A172 (cell line): Measurements from ENCODE around the gene NR2F6. TPM values are rescaled to one million over a fixed set of nuclear protein-coding genes. Genes with fewer than 3 reads are reported as not detected.
A peak's percentile ranks its signal among the peaks of the same experiment; 100 is the strongest.

Source experiments
- DNase-seq: peaks from one replicate; pipeline ENCODE4 v3.0.0-alpha.2; 2015; ENCODE audit warnings: low spot score
- total RNA-seq: library from RNA; depleted of rRNA; stranded (reverse); fragments of >200 nt; shearing (Covaris generic); gene quantifications from 2 replicates; pipeline ENCODE4 v1.2.3, GENCODE V29; 2014

The NR2F6 gene
- total RNA-seq, 1 experiment from 2014 or later, result 54.5 TPM

DNA sequence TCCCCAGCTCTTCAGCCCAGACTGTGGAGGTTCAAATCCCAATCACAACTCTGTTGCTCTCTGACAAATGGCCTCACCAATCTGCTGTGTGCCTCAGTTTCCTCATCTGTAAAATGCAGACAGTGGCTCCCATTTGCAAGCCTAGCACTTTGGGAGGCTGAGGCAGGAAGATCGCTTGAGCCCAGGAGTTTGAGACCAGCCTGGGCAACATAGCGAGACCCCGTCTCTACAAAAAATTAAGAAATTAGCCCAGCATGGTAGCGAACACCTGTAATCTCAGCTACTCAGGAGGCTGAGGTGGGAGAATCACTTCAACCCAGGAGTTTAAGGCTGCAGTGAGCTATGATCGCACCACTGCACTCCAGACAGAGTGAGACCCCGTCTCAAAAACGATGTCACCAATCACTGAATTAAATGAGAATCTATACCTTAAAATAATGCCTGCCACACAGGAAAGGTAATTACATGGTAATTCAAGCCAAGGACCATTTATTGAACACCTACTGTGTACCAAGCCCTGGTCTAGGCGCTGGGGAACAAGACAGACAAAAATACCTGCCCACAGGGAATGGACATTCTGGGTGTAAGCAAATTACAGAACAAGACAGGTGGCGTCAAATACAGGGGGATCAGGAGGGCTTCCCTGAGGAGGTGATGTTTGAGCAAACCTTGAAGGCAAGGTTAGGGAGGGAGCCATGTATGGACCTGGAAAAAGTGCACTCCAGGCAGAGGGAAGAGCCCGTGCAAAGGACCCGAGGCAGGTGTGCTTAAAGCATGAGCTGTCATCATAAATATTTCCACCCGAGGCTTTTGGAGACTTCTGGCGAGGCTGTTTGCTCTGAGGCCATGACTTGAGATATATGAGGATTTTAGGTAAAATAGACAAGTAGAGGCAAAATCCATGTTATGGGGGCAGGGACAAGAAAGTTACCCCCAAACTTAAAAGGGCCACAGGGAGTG, 7.7 kb downstream of the NR2F6 start:
- no peak for DNase-seq

DNA sequence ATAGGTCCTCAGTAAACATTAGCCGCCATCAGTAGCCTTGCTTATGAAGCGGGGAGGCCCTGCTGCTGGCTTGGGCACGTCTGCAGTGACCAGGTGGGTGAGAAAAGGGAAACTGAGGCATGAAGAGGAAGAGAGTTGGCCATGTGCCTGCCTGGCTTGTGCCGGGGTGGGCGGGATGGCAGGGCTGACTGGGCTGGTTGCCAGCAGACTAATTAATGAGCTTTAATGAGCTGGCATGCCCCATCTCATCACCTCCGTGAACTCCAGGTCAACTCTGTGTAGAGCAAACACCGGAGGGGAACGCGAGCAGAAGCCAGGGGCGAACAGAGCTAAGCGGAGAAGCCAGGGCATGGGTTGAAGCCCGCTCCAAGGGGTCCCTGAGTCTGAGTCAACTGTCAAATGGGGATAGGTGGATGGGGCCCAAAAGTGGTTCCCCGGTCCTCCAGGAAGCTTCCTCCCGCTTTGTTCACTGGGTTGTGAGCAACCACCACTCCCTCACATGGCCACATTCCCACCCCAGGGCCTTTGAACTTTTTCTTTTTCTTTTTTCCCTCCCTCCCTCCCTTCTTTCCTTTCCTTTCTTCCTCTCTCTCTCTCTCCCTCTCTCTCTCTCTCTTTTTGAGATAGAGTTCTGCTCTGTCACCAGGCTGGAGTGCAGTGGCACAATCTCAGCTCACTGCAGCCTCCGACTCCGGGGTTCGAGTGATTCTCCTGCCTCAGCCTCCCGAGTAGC, 8.7 kb downstream of the NR2F6 start:
- DNase-seq, result no peak

DNA sequence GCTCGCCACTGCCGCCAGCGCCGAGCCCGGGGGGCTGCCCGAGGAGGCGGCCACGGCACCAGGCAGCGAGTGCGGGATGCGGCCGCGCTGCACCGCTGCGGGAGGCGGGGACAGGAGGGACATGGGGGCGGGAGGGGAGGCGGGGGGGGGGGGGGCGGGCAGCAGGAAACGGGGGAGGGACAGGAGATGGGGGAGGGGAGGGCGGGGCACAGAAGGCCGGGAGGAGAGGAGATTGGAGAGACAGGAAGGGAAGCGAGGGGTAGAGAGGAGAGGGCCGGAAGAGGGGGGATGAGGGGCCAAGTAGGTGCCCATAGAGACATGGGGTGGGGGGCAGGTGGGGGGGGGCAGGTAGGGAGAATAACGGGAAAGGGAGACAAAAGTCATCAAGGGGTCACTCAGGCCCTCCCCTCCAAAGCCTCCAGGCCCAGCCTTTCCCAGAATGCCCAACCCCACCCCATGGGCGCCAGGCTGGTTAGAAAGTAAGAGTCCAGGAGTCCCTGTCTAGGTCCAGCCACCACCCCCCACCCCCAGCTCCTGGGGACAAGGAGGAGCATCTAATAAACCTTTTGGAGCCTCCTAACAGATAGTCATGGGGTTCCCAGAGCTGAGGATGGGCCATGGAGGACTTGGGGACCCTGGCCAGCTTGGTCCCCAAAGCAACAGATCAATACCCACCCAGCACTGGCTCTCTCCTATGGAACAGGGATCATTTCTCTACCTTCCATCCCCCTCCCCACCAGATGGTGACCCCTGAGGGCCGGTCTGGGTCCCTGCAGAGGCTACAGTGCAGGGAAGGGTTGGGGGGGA, 9.5 kb downstream of the NR2F6 start:
- DNase-seq, result no peak

DNA sequence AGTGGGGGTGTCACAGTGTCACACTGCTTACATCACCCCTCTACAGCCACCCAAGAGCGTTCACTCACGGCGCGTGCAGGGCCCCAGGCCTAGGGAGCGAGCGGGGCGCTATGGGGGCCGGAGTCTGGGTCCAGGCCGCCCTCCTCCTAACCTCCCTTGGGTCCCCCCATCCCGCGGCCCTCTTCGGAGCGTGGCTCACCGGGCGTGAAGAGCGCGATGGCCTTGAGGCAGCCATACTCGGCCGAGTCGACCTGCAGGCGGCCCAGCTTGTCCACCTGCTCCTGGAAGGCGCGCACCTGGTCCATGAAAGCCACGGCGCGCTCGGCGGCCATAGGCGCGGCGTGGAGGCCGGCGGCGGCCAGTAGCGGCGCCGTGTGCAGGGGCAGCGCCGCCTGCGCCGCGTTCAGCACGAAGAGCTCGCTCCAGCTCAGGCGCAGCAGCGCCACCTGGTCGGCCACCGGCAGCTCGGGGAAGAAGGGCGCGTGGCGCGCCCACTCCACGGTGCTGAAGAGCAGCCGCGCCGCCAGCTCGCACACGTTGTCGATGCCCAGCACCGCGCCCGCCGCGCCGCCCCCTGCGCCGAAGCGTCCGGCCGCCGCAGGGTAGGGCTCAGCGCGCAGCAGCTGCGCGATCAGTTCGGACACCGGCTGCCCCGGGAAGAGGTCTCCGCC, 10.3 kb downstream of the NR2F6 start:
- DNase-seq, result no peak

DNA sequence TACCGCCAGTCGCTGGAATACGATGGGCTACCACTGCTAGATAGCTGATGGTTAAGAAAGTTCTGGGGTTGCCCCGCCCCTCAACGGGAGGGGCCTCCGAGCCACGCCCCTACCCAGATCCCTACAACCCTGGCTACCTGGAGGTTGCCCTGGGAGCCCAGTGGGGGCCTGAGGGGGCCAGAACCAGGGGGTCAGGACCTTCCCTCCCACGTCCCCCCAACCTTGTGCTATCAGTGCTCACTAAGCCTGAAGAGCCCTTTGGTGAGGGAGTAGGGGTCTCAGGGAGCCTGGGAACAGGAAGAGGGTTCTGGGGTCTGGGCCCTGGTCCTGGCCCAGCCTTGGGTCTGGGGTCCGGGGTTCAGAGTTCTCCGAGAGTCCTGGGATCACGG, 10.8 kb downstream of the NR2F6 start:
- no peak for DNase-seq

DNA sequence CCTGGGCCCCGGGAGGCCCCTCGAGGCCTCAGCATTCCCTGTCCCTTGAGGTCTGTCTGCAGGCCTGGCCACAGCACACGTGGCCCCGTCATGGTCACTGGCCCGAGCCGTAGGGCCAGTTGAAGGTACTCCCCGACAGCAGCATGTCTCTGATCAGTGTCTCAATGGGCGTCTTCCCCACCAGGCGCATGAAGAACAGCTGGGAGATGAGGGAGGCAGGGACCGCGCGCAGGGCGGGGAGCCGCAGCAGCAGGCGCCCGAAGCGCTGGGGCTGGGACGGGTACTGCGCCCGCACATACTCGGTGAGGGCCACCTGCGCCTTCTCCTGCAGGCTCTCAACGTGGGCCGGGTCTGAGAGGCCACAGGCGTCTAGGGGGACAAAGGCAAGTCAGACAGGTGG, 13.5 kb downstream of the NR2F6 start:
- DNase-seq, result no peak

GRCh38 chr19:17229890-17230289, 15.8 kb downstream of the NR2F6 start:
- DNase-seq, result no peak

DNA sequence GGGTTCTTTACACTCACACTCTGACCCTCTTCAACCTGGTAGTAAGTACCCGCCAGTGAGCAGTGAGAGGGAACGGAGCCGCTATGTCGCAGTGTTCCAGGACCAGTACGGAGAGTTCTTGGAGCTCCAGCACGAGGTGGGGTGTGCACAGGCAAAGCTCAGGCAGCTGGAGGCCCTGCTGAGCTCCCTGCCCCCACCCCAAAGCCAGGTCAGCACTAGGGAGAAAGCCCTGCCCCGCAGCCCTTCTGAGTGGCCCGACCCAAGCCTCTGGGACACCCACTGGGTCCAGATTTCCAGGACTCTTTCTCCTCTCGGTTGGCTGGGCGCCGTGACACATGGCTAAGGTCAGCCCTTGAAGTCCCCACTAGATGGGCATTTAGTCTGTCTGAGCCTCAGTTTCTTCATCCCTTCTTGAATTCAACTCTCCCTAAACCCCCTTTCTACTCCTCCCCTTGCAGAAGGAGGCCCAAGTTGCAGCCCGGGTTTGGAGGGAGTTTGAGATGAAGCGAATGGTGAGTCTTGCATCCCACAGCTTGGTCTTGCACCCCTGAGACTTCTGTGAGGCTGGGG, 17.8 kb downstream of the NR2F6 start:
- DNase-seq, result no peak

DNA sequence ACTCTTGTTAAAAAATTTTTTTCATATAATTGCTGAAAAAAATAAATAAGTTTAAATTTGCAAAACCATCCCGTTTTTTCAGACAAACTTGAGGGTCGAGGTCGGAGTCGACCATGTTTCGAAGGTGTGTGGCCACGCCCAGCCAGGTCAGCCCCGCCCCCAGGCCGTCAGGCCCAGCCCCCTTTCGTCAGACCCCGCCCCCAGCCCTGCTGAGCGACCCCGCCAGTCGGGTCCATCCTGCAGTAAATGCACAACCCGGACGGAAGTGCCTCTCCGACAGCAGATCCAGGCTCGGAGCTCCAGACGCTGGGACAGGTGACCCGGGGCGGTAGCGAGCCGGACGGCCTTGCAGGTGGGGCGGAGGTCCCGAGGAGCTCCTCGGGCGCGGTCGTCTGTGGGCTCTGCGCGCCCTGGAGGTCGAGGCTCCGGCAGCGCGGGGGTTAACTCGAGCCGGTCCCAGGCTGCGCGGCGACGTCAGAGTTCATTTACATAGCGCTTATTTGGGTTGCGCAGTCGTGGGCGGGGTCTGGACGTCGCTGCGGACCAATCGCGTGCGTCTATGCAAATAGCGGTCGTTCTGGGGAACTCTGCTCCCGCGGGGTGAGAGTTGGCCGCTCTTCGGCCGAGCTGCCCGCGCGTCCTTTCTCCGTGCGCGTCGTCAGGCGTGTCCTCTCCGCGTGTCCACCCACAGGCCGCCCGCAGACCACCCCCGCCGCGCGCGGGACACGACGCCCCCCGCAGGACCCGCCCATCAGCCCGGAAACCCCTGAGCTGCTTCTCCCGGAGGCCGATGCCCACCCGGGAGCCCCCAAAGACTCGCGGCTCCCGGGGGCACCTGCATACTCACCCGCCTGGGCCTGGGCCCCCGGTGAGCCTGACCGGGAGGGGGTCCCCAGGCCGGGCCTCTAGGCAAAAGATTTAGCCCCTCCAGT, 19.5 kb downstream of the NR2F6 start, which contains the start of gene OCEL1:
Gene OCEL1, plus strand, starts transcription at position 225 of the 932 bp plus-strand sequence. Its CDS starts 22 bp downstream, at position 247.
- DNase-seq, result peak; percentile 96

DNA sequence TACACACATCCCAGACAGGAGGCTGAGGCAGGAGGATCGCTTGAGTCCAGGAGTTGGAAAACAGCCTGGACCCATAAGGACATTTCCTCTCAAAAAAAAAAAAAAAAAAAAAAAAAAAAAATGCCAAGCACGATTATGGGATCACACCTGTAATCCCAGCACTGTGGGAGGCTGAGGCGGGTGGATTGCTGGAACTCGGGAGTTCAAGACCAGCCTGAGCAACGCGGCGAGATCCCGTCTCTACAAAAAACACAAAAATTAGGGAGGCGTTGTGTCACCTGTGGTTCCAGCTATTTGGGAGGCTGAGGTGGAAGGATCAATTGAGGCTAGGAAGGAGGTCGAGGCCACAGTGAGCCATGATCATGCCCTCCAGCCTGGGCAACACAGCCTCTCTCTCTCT, 20.7 kb downstream of the NR2F6 start:
- no peak for DNase-seq

DNA sequence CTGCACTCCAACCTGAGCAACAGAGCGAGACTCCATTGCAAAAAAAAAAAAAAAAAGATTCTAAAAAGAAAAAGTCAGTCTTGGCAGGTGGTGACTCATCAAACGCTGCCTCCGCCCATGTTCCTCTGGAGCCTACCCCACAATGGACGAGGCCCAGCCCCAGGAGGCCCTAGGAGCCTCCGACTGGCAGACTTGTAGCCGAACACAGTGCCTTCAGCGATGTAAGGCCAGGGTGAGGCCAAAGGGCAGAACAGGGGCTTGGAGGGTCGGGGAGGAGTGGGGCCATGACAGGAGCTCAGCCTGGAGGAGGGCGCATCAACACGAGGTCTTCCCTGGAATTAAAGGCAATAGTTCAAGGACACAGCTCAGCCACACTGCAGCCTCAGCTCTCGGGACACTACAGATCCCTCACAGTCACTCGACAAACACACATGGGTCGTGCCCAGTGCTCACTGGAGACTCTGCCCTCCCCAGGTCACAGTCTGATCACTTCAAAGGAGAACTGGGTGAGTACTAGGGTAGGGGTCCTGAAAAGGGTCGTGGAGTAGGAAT, 25.4 kb downstream of the NR2F6 start:
- DNase-seq, result peak; percentile 76

GRCh38 chr19:17219286-17219685, 26.4 kb downstream of the NR2F6 start:
- DNase-seq, result no peak

DNA sequence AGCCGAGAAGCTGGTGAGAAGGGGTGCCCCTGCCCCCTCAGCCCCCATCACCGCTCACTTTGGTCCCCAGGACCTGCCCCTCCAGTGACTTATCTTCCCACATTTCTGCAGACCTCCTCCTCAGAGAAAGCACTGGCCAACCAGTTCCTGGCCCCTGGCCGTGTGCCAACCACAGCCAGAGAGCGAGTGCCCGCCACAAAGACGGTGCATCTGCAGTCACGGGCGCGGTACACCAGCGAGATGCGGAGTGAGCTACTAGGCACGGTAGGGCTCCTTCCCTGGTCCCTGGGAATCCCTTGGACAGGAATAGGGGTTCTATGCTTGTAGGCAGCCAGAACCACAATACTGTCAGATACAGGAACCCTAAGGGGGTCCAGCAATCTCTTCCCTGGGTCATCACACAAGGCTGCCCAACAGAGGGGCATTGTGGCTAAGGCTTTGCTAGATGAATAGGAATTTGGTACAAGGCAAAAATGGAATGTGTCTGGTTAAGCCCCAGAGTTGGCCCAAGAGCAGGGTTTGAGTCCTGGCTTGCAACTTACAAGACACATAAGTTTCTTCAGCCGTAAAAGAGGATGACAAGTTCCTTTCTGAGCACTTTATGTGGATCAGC, 29.6 kb downstream of the NR2F6 start:
- no peak for DNase-seq

- DNase-seq, result peak; percentile 80
These were observed 30.4 kb downstream of the NR2F6 start, which contains the start of gene USE1 for GRCh38 chr19:17215127-17215971. Gene USE1, plus strand, starts transcription at chr19:17215357. Its CDS starts 49 bp downstream, at chr19:17215406.

DNA sequence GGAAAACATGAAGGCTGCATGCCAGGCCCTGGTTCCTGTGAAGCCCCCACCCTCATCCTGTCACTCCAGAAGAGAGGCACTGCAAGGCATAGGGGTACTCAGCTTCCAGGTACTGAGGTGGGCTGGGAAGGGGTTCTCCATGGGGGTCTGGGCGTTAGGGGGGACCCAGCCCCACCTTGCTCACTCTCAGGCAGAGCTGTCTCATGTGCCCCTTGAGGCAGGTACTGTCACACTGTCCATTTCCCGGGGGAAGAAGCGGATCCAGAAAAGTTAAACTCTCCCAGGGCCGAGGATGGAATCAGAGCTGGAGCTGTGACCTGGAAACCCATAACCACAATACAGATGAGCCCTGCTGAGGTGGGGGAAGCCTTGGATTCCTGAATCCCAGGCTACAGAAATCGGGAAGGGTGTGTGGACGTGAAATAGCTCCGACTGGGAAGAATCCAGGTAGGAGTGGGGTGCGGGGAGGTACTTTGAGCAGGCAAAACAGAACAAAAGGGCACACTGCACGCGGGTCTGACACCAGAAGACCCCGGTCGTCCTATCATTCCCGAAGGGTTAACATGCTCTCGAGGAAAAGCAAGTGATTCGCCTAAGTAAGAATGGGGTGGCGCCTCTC, 31.1 kb downstream of the NR2F6 start:
- DNase-seq, result no peak

GRCh38 chr19:17213334-17213733, 32.4 kb downstream of the NR2F6 start:
- DNase-seq, result no peak
